Immature natural killer cell (primary cell): ENCODE data around the gene RRAGC. TPM values are rescaled to one million over a fixed set of nuclear protein-coding genes. Genes with fewer than 3 reads are reported as not detected.

Experiments used
- DNase-seq, 3 donors: peaks; one replicate each; pipeline ENCODE4 v3.0.0; 2022; ENCODE audit warnings: mixed read lengths in 1 of 3
- H3K27ac Mint-ChIP-seq, 6 donors: one replicate each; pipeline ENCODE4 v1.8.0; 2020; ENCODE audit warnings: mixed read lengths in 6 of 6, mild to moderate bottlenecking in 5 of 6, inconsistent platforms in 4 of 6, moderate library complexity in 3 of 6
- H3K27me3 Mint-ChIP-seq, 3 donors: one replicate each; pipeline ENCODE4 v1.8.0; 2020 to 2021; ENCODE audit warnings: low read depth in 3 of 3, mild to moderate bottlenecking in 3 of 3, mixed read lengths in 3 of 3, moderate library complexity in 3 of 3, inconsistent platforms in 1 of 3
- H3K36me3 Mint-ChIP-seq, 3 donors: one replicate each; pipeline ENCODE4 v1.8.0; 2020; ENCODE audit warnings: mixed read lengths in 3 of 3, inconsistent platforms in 2 of 3, mild to moderate bottlenecking in 2 of 3
- H3K4me1 Mint-ChIP-seq, 2 donors: one replicate each; pipeline ENCODE4 v1.8.0; 2020; ENCODE audit warnings: inconsistent platforms in 2 of 2, mild to moderate bottlenecking in 2 of 2, mixed read lengths in 2 of 2, moderate library complexity in 1 of 2
- H3K4me3 Mint-ChIP-seq, 5 donors: one replicate each; pipeline ENCODE4 v1.8.0; 2020; ENCODE audit warnings: mild to moderate bottlenecking in 5 of 5, mixed read lengths in 5 of 5, inconsistent platforms in 3 of 5, moderate library complexity in 3 of 5
- H3K9me3 Mint-ChIP-seq, 6 donors: one replicate each; pipeline ENCODE4 v1.8.0; 2020; ENCODE audit warnings: mild to moderate bottlenecking in 6 of 6, mixed read lengths in 6 of 6, inconsistent platforms in 4 of 6, moderate library complexity in 3 of 6
- polyA plus RNA-seq, 3 donors: library from polyadenylated mRNA; unstranded; fragments of 300-500 nt; fragmentation: Illumina TruSeq; gene quantifications; one replicate each; pipeline ENCODE4 v1.2.3, GENCODE V29; 2021

RRAGC gene
- polyA plus RNA-seq, 3 donors from 2014 or later = 6.3 to 10.3 (median 7.8) TPM

DNA sequence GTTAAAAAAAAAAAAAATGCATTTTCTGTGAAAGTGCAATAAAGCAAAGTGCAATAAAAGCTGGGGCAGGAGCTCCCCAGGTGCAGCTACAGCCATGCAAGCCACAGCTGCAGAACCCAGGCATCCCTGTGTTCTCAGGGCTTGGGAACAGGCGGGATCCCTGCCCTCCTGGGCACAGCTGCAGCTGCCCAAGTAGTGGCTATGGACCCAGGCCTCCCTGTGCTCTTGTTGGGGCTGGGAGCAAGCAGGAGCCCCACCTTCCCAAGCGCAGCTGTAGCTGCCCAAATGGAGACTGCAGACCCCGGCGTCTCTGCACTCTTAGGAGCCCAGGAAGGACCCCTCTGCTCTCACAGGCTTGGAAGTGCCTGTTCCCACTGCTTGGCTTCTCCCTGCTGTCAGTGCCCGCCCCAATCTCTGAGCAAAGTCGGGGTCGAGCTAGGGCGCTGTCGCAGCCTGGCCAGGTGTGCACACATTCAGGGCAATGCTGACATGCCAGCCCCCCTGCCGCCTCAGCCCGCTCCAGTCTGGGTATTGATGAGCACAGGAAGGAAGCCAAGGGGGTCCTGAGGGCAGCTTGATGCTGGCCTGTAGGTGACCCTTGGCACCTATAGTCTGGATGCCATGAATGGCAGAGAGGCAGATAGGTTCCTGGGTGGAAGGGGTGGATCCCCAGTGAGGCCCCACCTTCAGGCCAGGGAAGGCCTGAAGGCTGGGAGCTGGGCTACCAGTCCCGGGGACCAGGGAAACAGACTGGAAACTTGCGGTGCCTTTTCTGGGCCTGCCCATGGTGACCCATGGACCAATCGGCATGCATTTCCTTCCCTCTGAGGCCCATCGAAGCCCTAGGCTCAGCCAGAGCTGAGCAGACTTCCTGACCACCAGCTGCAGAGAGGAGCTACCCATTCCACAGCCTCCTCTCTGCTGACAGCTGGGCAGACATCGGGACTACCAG lies 58.6 kb downstream of the RRAGC start:
- no peak for DNase-seq
- no peak overlapping the region for H3K4me3 Mint-ChIP-seq
- H3K36me3 Mint-ChIP-seq = no peaks in the 10 kb centered on the region
- H3K4me1 Mint-ChIP-seq = peaks cover 3 to 7% of the 10 kb centered on the region in 2 donors
- H3K27me3 Mint-ChIP-seq = peaks cover 2 to 20% (median 10%) of the 10 kb centered on the region in 3 donors
- no peak overlapping the region for H3K27ac Mint-ChIP-seq
- peaks cover 0 to 2% (median 0%) of the 10 kb centered on the region in 6 donors for H3K9me3 Mint-ChIP-seq

DNA sequence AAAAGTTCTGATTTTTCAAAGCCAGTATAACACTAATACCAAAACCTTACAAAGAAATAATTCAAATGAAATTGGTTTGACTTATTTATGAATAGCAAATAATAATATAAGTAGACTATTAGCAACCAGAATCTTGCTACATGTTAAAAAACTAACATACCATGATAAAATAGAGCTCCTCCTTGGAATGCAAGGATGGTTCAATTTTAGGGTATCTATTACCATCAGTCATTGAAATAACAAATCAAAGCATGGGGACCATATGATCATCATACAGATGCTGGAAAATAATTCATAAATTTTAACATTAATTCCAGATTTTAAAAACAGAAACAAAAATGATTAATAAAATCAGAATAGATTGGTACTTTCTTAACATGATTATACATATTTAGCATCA lies 66.3 kb downstream of the RRAGC start:
- peaks cover 6 to 21% (median 8%) of the 10 kb centered on the region in 6 donors for H3K9me3 Mint-ChIP-seq
- no peak overlapping the region for H3K27ac Mint-ChIP-seq
- no peaks in the 10 kb centered on the region for H3K36me3 Mint-ChIP-seq
- H3K27me3 Mint-ChIP-seq = peaks cover 2 to 26% (median 2%) of the 10 kb centered on the region in 3 donors
- DNase-seq = no peak
- no peak overlapping the region for H3K4me3 Mint-ChIP-seq
- H3K4me1 Mint-ChIP-seq = no peaks in the 10 kb centered on the region

DNA sequence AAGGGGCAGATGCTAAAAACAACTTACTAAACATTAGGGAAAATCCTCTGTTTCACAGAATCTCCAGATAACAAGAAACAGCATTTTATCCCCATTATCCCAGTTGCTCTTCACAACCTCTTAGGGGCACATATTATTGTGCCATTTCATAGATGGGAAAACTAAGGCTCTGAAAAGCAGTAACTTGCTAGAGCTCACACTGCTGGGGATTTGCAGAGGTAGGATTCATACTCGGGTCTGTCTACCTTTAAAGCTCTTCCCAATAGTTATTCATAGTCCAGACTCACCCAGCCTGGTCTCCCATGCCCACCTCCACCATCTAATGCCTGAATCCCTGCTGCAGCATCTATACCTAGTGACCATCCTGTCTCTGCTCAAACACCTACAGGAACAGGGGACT lies 67.7 kb downstream of the RRAGC start:
- Mint-ChIP-seq H3K27me3 (peaks cover 2 to 34% (median 5%) of the 10 kb centered on the region in 3 donors), H3K4me3 (no peak overlapping the region), H3K27ac (no peak overlapping the region), H3K9me3 (peaks cover 6 to 21% (median 8%) of the 10 kb centered on the region in 6 donors), H3K36me3 (no peaks in the 10 kb centered on the region), H3K4me1 (no peaks in the 10 kb centered on the region)
- DNase-seq = no peak

DNA sequence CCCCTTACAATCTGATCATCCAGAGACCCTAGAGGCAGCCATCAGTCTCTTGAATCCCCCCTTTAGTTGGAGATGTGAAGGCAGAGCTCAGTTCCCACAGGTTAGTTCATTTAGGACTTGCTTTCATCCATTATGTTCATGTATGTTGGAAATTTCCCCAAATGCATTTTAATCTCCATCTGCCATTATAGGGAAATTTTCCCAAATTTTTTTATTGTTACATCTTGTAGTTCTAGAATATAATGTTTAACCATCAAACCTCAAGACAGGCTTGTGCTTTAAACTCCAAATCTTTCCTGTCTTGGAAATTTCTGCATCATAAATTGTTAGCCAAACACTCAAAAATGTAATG lies 68.4 kb downstream of the RRAGC start:
- no peaks in the 10 kb centered on the region for H3K36me3 Mint-ChIP-seq
- no peaks in the 10 kb centered on the region for H3K4me1 Mint-ChIP-seq
- H3K9me3 Mint-ChIP-seq = peaks cover 6 to 21% (median 8%) of the 10 kb centered on the region in 6 donors
- no peak overlapping the region for H3K4me3 Mint-ChIP-seq
- H3K27me3 Mint-ChIP-seq = peaks cover 2 to 36% (median 5%) of the 10 kb centered on the region in 3 donors
- DNase-seq = no peak
- no peak overlapping the region for H3K27ac Mint-ChIP-seq

DNA sequence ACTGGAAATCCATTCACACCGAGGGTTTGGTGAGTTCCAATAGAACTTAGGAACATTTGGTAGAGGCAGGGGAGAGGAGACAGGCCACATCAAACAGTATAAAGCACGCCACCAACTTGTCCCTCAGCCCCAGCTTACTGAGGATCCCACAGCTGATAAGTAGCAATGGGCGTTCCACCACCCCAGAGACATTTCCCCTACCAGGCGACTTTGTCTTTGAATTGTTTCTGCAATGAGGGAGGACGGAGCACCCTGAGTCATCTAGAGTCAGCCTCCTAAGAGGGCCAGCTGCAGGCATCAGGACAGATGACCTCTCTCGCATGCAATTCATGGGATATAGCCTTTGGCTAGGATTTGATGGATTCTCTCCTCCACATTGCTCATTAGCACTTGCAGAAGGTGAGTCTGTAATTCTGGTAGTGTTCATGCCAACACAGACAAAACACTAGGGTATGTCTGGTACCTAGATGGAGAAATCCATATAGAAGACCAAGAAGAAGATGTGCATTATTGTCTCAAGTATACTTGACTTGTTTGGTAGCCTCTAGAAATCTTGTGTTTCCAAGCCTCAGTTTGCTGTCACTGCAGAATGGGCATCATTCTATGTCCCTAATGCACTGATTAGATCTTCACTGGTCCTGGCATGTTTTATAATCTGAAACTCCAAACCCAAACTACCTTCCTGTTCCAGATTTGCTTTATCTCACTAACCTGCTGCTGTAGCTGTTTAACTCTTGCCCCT lies 69.0 kb downstream of the RRAGC start:
- H3K27me3 Mint-ChIP-seq = peaks cover 2 to 36% (median 5%) of the 10 kb centered on the region in 3 donors
- H3K4me3 Mint-ChIP-seq = no peak overlapping the region
- H3K4me1 Mint-ChIP-seq = no peaks in the 10 kb centered on the region
- H3K9me3 Mint-ChIP-seq = peaks cover 6 to 21% (median 8%) of the 10 kb centered on the region in 6 donors
- H3K27ac Mint-ChIP-seq = no peak overlapping the region
- no peaks in the 10 kb centered on the region for H3K36me3 Mint-ChIP-seq
- no peak for DNase-seq

DNA sequence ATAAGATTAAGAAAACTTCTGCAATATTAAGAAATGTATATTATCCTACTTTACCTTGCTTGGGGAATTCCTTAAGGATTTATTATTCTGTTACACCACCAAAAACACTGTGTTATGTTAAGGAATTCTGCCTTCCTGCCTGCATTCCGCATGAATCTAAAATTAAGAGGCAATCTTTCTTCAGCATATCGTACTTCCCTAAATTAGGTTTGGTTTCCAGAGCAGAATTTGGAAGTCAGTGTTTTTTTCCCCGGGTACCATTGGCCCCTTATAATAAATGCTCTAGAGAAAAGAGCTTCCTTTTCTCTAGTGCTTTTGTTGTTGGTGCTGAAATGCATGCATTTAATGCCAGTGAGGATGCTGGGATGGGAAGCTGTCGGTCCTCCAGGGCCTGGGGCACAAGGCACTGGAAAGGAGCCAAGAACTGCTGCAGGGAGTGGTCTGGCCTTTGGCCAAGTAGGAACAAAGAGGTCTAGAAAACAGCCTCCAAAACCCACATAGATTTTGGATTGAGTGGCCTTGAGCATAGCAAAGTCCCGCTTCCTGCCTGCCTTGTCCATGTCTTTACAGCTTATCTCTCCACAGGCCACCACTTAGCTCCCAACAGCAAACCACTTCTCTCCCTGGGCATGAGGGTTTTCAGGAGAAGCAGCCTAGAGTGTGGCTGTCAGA lies 69.9 kb downstream of the RRAGC start:
- Mint-ChIP-seq H3K4me3 (no peak overlapping the region), H3K36me3 (no peaks in the 10 kb centered on the region), H3K4me1 (no peaks in the 10 kb centered on the region), H3K27ac (no peak overlapping the region), H3K27me3 (peaks cover 4 to 35% (median 5%) of the 10 kb centered on the region in 3 donors), H3K9me3 (peaks cover 6 to 19% (median 8%) of the 10 kb centered on the region in 6 donors)
- no peak for DNase-seq

DNA sequence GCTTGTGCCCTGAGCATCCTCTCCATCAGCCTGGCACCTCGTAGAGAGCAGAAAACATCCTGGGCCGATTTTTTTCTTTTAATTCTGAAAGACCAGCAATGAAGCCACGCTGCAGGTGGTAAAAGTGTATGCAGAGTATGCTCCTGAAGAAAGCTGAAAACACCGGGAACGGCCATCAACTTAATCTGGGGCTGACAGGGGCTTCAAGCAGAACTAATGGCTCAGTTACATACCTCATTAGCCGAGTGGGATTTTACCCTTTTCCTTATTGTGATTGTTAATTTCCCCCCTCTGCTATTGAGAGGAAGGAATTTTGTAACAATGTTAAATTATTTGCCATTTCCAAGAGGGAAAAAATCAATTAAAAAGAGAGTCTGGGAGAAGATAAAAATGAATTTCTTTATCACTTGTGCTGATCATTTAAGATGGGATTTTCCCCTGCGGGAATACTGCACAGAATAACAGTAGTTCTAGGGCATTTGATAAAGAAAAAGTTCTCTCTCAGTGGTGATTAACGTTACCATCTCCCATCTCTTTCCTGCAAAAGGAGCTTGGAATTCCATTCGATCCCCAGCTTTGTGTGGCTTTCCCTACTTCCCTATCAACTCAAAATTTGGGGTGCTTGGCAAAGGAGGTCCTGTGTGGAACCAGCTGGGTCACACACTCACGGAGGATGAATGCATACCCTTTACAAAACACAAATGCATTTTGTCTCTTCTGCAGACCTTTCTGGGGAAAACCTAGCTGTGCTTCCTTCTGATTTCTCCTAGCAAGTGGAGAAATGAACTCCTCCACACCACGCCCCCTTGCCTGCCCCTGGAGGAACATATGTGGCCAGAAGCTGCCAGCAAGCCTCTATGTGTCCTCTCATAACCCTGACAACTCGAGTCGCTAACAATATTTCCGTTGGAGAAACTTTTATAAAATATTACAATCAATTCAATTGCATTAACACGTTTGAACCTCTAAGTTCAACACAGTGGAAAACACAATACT lies 70.9 kb downstream of the RRAGC start:
- DNase-seq = no peak
- no peak overlapping the region for H3K4me3 Mint-ChIP-seq
- H3K4me1 Mint-ChIP-seq = no peaks in the 10 kb centered on the region
- H3K36me3 Mint-ChIP-seq = no peaks in the 10 kb centered on the region
- H3K27ac Mint-ChIP-seq = no peak overlapping the region
- peaks cover 1 to 30% (median 5%) of the 10 kb centered on the region in 3 donors for H3K27me3 Mint-ChIP-seq
- H3K9me3 Mint-ChIP-seq = peaks cover 2 to 10% (median 7%) of the 10 kb centered on the region in 6 donors

Other genes starting within 250 kb of the RRAGC start
- gene MYCBP, start 13.6 kb upstream of the RRAGC start, polyA plus RNA-seq = 10 to 100 TPM; 39.3 to 58.0 (median 47.3) TPM
- not detected for gene GJA9, start 21.8 kb upstream of the RRAGC start, polyA plus RNA-seq
- gene RHBDL2, start 82.1 kb upstream of the RRAGC start, polyA plus RNA-seq = not detected
- gene AKIRIN1, start 131.5 kb upstream of the RRAGC start, polyA plus RNA-seq = 10 to 100 TPM; 69.5 to 89.2 (median 74.8) TPM
- gene NDUFS5, start 166.6 kb upstream of the RRAGC start, polyA plus RNA-seq = 100 to 1,000 TPM; 390 to 517 (median 431) TPM